Stimulated activated CD8-positive, alpha-beta memory T cell treated with anti-CD3 and anti-CD28 coated beads, Interleukin-7, amount 100 ng/mL, for 24 hours (primary cell): ENCODE results near the gene SLC31A2.
"Not testable (repeated sequence)": the region's sequence is repeated elsewhere in the genome, so short reads cannot be mapped to it uniquely, and the experiment has no call there.

ENCODE experiments used
- DNase-seq: peaks from one replicate; pipeline ENCODE4 v3.0.0-alpha.2; 2020; ENCODE audit warnings: low read depth

The SLC31A2 gene

GRCh38 chr9:113150670-113151611, at the start of gene SLC31A2:
Gene SLC31A2 (plus strand): TSS chr9:113151007. CDS start chr9:113151075, 68 bp downstream.
- DNase-seq, result peak; percentile 74

GRCh38 chr9:113105345-113105744, 45.5 kb upstream of the SLC31A2 start:
- DNase-seq, result not testable (repeated sequence)

GRCh38 chr9:113111065-113111951, 39.5 kb upstream of the SLC31A2 start:
- not testable (repeated sequence) for DNase-seq

- DNase-seq, result not testable (repeated sequence)
These were observed 37.9 kb upstream of the SLC31A2 start for GRCh38 chr9:113112706-113113510.

- not testable (repeated sequence) for DNase-seq
These were observed 32.0 kb upstream of the SLC31A2 start for GRCh38 chr9:113118829-113119228.

GRCh38 chr9:113125386-113126035, 25.3 kb upstream of the SLC31A2 start:
- DNase-seq, result no peak

GRCh38 chr9:113129466-113129865, 21.3 kb upstream of the SLC31A2 start:
- DNase-seq, result no peak

GRCh38 chr9:113129884-113130283, 20.9 kb upstream of the SLC31A2 start:
- DNase-seq, result no peak

GRCh38 chr9:113131689-113132151, 19.1 kb upstream of the SLC31A2 start:
- DNase-seq, result no peak

GRCh38 chr9:113137196-113138168, 13.3 kb upstream of the SLC31A2 start:
- DNase-seq, result no peak

GRCh38 chr9:113138760-113139159, 12.0 kb upstream of the SLC31A2 start:
- no peak for DNase-seq

GRCh38 chr9:113139225-113139829, 11.5 kb upstream of the SLC31A2 start:
- no peak for DNase-seq

GRCh38 chr9:113139953-113140352, 10.9 kb upstream of the SLC31A2 start:
- no peak for DNase-seq

- not testable (repeated sequence) for DNase-seq
These were observed 9.9 kb upstream of the SLC31A2 start for GRCh38 chr9:113140896-113141295.

GRCh38 chr9:113143432-113144227, 7.2 kb upstream of the SLC31A2 start:
- DNase-seq, result no peak

GRCh38 chr9:113148372-113148705, 2.5 kb upstream of the SLC31A2 start:
- DNase-seq, result no peak

GRCh38 chr9:113148781-113149510, 1.9 kb upstream of the SLC31A2 start:
- DNase-seq, result no peak

- not testable (repeated sequence) for DNase-seq
These were observed 1.2 kb upstream of the SLC31A2 start for GRCh38 chr9:113149561-113149960.
